HG02970 (cell line): ENCODE results near the gene UCN3.

Experiments used
- ATAC-seq: cut with Tn5 transposase; IDR thresholded peaks from one replicate; pipeline ENCODE4 v1.9.1; 2021; ENCODE audit warnings: mild to moderate bottlenecking, moderate library complexity, moderate number of reproducible peaks; ENCODE audit not compliant: unreplicated experiment, low FRiP score

UCN3 gene, protein sequence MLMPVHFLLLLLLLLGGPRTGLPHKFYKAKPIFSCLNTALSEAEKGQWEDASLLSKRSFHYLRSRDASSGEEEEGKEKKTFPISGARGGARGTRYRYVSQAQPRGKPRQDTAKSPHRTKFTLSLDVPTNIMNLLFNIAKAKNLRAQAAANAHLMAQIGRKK

DNA sequence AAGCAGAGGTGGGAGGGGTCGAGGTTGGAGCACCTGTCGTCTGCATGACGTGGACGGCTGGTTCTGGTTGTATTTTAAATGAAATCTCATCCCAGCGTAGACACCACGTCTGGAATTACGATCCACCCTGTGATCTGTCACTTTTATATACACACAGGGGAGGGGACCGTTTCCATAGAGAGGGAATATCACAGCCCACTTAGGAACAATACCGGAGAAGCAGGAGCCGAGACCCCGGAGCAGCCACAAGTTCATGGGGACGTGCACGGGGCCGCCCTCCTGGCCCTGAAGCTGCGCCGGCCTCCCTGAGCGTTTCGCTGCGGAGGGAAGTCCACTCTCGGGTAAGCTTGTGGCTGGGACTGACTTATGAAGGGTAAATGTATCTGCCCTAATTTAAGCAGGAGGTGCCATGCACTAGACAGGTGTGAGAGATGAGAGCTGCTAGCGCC, at the start of gene UCN3:
TSS of gene UCN3 (plus strand) at position 77 of the 449 bp plus-strand sequence. CDS start 8,755 bp downstream, outside the sequence.
- no peak for ATAC-seq

DNA sequence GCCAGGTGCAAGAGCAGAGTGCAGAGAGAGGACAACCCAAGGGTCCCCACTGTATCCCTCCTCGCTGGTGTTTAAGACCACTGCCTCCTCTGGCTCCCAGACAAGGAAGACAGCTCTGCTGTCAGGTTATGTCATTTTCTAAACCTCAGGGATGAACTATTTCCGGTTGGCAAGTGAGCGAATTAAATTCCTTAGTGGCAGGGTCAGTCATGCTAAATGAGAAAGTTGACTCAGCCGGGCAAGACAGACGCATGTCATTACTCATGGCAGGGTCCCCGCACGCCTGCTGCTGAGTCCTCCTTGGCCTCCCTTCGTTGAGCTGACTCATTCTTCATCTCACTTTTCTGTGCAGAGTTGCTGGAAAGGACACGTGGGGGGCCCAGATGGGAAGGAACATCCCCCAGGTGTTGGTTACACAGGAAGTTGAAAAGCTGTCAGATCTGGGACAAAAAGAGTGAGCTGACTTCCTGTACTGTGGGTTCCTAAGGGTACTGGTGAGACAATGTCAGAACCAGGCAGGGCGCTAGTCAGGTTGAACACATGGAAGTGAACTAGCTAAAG, 47.1 kb upstream of the UCN3 start:
- no peak for ATAC-seq

DNA sequence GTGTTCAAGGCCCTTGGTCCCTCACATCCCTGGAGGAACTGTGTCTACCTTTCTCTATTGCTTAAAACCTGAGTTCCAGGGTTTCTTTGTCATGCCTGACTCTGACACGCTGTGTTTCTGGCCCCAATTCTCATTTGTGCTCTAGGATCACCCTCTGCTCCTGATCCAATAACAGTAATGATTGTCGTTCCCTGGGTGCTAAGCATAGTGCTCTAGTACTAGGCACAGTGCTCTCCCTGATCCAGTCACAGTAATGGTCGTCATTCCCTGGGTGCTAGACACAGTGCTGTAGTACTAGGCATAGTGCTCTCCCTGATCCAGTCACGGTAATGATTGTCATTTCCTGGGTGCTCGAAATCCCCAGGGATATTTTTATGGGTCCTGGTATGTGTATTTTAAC, 46.6 kb upstream of the UCN3 start:
- no peak for ATAC-seq

DNA sequence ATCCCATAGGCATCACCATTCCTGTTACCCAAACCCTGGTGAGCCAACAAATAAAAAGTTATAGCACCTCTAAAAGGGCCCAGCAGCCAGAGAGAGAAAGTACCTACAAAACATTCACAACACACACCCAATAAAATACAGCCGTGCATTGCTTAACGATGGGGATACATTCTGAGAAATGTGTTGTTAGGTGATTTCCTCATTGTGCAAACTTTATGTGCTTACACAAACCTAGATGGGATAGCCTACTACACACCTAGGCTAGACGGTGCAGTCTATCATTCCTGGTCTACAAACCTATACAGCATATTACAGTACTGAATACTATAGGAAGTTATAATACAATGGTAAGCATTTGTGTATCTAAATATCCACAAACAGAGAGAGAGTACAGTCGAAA, 44.9 kb upstream of the UCN3 start:
- ATAC-seq: no peak

DNA sequence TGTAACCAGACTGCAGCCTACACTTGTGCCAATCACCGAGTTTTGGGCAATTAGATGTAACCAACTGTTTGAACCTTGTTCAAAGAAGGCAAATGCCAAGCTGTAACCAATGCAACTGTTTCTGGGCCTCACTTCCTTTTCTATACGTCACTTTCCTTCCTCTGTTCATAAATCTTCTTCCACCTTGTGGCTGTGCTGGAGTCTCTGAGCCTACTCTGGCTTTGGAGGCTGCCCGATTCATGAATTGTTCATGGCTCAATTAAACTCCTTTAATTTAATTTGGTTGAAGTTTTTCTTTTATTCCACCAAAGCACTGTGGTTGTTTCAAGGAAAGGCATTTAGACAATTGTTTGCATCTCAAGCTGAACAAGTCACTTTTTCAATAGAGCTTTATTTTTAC, 43.5 kb upstream of the UCN3 start:
- ATAC-seq: no peak

DNA sequence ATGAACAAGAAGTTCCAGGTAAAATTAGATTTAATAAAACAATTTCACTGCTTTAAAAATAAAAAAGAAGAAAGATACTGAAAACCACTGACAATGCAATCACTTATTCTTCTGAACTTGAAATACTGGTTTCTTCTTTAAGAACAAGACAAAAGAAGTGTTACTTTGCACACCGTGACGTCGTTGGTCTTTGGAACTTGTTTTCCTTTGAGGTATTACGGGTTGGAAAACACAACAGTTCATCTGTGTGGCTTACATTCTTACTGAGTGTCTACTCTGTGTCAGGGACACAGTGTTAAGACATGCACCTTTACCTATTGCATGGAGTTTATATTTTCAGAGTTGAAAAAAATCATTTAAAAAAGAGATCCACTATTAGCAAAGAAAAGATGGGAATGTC, 41.3 kb upstream of the UCN3 start:
- ATAC-seq: no peak

DNA sequence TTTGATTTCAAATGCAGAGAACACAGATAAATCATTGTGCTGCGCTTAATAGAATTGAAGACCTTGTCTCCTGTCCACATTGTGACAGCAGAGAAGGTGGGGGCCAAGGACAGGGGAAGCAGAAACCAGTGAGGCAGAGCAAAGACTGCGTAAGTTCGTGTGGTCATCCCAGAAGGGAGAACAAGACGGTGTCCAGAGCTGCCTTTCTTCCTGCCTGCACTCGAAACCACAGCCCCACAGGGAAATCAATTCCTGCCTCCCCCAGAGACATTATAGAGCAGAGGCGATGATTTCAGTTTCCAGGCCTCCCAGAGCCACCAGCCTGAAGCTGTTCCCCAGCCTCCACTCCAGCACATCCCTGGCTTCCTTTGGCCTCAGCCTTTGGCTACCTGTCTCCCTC, 39.7 kb upstream of the UCN3 start:
- ATAC-seq: no peak

DNA sequence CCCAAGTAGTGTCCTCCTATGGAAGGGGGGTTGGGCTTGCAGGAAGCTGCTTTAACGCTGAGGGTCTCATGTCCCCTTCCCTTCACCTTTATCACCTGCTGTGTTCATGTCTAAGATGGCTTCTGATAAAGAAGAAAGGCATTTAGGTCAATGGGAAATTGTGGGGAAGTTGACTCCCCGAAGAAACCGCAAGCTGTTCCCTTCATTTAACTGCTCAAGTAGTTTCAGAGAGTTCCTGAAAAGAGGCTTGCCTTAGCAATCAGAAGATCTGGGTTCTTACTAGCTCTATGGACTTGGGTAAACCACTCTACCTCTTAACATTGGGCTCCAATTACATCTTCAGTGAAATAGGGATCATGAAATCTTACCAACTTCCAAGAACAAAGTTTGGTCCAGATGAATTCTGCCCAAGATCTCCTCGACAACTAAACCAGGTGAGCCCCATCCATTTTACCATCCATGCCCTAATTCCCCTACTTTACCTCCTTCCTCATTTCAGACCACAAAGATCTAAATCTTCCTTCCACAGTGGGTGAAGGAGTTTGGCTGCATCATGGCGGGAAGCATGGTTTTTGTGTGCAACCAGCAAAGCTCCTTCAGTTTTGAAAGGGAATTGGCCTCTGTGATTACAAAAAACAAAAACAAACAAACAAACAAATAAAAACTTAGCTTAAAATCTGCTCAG, 30.4 kb upstream of the UCN3 start:
- ATAC-seq: no peak

DNA sequence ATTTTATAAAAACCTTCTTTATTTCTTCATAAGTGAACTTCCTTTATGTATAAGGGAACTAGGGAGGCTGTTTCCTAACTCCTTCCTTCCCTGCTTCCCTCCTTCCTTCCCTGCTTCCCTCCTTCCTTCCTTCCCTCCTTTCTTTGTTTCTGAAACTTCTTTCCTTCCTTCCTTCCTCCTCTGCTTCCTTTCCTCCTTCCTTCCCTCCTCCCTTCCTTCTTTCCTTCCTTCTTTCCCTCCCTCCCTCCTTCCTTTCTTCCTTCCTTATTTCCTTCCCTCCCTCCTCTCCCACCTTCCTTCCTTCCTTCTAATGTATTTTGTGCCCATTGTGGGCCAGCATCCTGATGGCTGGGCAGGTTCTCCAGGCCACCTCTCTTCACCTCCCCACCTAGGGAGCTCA, 26.8 kb upstream of the UCN3 start:
- no peak for ATAC-seq

DNA sequence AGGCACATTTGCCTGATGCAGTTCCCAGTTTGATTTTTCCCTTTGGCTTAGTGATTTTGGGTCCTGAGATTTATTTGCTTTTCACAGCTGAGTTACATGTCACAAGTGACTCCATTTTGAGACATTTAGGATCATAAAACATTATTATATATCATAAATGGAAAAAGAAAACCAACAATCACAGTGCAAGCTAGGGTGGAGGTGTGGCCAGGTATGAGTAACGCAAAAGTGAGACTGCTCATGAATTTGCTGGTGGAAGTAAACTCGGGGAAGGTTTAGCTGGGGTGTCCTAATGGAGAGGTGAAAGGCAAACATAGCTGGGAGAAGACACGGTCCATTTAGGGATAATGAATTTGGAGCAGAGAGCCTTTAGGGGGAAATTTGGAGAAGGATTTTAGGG, 21.7 kb upstream of the UCN3 start:
- no peak for ATAC-seq

DNA sequence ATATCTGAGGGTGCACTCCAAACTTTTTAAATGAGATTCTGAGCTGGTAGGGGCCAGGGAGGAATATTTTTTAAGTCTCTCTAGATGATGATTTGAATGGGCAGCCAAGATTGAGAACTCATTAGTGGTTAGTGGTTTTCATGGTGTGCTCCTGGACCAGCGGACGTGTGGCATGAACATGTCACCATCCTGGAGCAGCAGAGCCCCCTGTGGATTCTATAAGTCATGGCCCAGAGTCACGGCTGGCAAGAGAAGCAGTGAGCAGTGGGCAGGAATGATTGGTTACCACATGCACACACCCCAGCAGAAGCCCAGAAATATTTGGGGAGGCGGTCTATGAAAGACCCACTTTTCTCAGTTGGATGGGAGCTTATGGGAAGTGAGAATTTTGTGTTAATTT, 21.2 kb upstream of the UCN3 start:
- no peak for ATAC-seq

DNA sequence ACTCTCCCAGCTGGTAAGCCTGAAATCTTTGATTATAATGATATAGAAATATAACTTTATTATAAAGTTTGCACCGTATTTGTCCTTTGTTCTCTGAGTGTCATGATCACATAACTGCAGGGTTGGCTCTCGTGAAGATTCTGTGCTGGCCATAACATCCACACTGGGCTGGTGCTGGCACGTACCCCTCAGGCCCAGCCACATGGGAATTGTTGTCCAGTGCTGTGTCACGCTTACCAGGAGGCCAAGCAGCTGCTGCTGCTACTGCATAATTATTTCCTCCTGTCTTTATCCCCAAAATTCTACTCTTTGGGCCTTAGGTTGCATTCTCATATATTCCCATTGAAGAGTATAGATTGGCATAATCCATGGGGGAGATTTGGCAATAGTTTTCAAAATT, 20.8 kb upstream of the UCN3 start:
- ATAC-seq: no peak

DNA sequence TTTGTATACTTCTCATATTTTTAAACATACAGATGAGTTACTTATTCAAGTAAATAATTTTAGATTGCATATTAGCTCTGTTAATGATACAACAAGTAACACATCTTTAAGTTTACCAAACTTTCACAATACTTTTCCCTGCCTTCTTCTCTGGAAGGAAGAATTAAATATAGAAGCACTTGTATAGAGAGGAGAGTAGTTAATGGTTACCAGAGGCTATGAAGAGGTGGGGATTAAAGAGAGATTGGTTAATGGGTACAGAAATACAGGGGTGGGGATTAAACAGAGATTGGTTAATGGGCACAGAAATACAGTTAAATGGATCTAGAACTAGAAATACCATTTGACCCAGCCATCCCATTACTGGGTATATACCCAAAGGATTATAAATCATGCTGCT, 20.0 kb upstream of the UCN3 start:
- no peak for ATAC-seq

DNA sequence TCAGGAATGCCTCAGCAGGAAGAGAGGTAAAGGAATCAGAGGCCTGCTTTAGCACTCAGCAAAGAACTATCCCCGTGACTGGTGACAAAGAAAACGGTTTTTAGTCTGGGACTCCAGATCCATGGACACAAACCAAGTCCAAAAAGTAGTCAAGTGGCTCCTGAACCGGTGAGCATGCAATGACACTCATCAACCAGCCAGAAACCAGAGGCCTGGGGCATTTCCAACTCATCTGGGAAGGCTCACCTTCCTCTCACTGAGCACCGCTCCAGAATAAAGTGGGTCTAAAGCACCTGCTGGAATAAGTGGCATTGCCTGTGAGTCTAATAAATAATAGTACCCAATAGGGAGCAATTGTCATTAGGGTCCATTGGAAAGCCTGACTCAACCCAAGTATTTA, 17.9 kb upstream of the UCN3 start:
- ATAC-seq: no peak

DNA sequence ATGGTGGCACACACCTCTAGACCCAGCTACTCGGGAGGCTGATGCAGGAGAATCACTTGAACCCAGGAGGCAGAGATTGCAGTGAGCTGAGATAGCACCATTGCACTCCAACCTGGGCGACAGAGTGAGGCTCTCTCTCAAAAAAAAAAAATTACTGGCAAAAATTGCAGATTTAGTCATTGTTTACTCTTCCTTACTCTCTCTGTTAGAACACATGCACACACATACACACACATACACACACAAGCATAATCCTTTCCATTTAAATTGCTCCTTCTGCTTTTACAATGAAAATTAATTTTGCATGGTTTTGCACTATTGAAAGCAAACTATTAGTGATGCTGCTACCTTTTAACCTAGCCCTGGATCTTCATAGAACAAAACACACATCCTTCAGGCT, 15.4 kb upstream of the UCN3 start:
- no peak for ATAC-seq

DNA sequence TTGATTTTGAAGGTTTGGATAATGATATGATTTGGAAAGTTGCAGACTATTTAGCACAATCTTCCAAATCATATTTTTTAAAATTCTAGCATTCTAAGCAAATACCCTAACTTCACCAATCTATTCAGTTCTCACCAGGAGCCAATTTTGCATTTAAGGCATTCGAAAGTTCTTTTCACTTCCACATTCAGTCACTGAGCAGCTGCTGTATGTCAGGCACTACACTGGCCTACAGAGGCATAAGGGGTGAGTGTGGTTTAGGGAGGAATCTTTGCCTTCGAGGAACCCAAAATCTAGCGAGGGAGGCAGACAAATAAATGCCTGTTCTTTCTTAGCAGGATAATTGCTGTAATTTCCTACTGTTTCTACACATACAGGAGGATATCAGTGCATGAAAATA, 10.7 kb upstream of the UCN3 start:
- ATAC-seq: no peak

DNA sequence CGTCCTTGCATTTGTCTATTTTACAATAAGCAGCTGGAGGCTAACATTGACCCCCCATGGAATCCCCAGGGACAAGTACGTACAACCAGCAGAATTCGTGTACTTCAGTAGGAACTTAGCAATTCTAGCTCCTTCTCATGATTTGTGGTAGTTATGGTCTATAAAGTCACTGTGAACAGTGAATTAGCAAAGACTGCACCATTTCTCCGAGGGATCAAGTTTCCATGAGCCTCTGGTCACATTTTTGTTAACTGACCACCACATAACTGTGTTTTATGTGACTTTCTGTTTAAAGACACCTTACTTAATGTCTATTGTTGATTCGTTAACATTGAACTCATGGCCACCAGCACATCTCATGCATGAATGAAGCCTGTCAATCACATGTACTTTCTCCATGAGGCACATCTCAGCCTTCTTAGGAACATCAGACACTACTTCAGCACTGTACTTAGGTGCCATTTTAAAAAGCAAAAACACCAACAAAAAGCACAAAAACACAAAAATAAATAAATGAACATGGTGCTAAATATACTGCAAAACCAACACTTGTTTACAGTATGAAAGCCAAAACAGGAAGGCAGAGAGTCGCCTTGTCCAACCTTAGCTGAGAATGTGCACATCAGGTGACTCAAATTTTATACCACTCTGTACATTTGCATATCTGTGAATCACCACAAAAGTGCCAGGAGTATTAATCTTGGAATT, 9.0 kb upstream of the UCN3 start:
- ATAC-seq: no peak

DNA sequence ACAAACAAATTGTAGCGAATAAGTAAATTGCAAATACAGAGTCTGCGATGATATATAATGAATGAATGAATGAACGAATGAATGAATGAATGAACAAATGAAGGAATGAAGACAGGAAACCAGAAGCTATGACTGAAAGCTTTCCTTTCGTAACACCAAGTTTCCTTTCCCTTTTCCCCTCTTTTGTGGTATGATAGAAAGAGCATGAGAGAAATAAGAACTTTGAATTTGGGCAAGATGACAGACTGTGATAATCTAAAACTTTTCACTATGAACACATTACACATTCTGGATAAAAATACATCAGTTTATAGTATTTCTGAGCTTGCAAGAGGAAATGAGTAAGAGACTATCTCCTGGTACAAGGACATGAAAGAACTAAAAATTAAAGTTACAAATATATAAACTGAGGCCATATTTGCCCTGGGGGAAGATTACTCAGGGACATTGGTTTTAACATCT, 8.4 kb upstream of the UCN3 start:
- no peak for ATAC-seq

DNA sequence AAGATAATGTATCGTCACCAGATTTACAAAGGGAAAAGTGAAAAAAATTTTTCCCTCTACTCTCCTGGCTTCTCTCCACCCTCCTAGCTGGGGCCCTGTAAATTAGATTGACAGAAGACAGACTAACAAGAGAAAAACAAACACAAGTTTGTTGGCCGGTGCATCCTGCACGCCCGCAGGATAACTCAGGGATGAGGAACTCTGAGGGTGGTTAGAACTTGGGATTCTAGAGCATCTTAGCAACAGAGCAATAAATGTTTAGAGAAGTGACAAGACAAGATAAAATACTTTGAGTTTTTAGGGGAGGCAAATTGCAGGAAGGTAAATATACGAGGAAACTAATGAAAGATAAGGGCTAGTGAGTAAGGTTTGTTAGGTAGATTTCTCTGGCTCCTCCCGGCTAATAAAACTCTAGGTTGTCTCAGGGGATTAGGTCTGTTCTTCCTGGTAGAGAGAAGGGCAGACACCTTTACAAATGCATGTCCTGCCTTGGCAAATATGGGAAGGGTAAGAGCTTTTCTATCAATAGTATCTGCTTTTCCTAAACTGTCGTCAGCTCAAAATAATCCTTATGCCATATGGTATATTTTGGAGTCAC, 4.3 kb upstream of the UCN3 start:
- ATAC-seq: no peak

DNA sequence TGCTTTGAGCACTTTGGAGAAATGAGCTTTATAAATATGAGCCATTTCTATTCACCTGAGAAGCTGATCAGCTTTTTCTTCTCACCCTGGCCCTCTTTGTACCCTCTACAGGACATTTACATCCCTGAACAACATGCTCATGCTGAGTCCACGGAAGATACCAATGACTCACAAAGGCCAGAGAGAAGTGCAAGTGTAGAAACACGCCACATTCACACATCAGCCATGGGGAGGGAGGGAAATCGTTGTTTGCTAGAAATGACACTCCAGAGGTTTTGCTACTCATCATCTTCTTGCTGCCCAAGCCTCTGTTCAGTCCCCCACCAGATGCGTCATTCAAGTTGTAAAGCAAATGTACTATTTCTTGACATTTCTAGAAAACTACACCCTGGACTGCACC, 2.8 kb upstream of the UCN3 start:
- ATAC-seq: no peak

DNA sequence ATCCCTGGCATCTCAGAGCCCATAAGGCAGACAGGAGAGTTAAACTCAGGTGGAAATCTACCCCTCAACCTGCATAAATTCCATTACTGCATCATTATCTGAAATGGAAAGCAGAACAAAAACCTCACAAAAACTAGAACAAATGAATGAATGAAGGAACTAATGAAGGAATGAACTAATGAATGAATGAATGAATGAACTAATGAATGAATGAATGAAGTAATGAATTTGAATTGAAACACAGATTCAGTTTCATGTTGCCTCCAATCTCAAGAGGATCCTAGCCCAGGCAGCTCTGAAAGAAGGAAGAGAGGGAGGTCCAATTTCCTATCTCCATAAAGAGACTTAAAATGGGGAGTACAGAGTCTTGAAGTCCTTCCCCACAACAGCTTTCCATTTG, 1.9 kb upstream of the UCN3 start:
- ATAC-seq: no peak
